VCaP (cell line): ENCODE data around the gene LIN7C.

Experiments used
- H3K27ac ChIP-seq: fragments of 450-650 bp; 2 replicates; pipeline ENCODE4 v1.5.1; 2017
- TF ChIP-seq, protein P1 (sequence below): fragments of 450-650 bp; conservative IDR thresholded peaks from 2 replicates; pipeline ENCODE4 v1.5.1; 2017; ENCODE audit warnings: mild to moderate bottlenecking, moderate library complexity

The LIN7C gene

DNA sequence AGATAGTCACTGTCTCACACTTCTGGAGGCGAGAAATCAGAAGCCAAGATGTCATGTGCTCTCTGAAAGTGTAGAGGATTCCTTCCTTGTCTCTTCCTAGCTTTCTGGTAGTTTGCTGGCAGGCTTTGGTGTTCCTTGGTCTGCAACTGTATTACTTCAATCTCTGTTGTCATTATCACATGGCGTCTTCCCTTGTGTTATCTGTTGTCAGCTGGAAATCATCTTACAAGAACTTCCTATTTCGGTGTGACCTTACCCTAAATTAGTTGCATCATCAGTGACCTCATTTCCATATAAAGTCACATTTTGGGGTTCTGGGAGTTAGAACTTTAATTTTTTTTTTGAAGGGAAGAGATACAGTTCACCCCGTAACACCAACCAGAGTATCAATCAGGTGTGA, 3.3 kb upstream of the LIN7C start:
- TF ChIP-seq, protein P1, sequence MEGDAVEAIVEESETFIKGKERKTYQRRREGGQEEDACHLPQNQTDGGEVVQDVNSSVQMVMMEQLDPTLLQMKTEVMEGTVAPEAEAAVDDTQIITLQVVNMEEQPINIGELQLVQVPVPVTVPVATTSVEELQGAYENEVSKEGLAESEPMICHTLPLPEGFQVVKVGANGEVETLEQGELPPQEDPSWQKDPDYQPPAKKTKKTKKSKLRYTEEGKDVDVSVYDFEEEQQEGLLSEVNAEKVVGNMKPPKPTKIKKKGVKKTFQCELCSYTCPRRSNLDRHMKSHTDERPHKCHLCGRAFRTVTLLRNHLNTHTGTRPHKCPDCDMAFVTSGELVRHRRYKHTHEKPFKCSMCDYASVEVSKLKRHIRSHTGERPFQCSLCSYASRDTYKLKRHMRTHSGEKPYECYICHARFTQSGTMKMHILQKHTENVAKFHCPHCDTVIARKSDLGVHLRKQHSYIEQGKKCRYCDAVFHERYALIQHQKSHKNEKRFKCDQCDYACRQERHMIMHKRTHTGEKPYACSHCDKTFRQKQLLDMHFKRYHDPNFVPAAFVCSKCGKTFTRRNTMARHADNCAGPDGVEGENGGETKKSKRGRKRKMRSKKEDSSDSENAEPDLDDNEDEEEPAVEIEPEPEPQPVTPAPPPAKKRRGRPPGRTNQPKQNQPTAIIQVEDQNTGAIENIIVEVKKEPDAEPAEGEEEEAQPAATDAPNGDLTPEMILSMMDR, result no peak
- no peak overlapping the region for H3K27ac ChIP-seq

DNA sequence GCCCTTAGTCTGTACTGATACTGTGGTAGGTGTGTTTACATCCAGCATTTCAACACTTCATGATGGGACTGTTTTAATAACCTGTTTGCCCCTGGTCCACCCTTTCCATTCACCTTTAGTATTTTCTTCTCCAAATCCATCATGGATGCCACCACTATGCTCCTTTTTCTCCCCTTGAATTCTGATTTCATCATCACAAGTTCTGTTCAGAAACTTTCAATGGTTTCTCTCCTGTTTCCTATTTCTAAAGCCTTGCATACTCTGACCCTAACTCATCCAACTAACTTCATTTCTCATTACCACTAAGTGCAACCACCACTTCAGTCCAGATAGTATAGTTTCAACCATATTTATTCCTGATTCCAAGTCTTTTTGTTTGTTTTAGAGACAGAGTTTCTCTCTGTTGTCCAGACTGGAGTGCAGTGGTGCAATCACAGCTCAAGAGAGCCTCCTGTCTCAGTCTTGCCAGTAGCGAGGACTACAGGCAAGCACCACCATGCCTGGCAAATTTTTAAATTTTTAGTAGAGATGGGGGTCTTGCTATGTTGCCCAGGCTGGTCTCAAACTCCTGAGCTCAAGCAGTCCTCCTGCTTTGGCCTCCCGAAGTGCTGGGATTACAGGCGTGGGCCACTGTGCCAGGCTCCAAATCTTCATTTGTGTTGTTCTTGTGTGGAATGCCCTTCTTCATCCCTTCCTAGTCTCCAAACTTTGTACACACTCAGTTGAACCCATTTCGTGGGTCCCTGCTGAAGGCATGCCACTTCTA, 1.2 kb upstream of the LIN7C start:
- TF ChIP-seq, protein P1, result no peak
- peak overlapping the region; percentile 85; the same call in 1 of the 2 replicates for H3K27ac ChIP-seq

DNA sequence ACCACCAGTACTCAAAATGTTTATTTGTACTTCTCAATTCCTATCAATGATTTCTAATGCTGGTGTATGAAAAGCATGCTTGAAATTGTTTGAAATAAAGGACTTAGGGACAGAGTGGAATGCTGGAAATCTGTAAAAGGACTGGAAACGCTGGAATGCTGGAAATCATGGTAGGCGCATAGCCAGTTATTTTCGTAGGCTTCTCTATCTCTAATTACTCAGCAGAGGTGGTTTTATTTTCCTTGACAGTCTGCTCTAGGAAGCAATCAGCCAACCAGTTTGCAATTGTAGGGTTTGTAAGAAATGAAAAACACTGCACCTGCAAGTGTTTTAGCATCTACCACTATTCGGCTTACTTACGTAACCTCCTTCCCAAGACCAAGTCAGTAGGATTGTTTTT, 788 bp downstream of the LIN7C start:
- H3K27ac ChIP-seq, result peak overlapping the region; percentile 85
- TF ChIP-seq, protein P1, result no peak

DNA sequence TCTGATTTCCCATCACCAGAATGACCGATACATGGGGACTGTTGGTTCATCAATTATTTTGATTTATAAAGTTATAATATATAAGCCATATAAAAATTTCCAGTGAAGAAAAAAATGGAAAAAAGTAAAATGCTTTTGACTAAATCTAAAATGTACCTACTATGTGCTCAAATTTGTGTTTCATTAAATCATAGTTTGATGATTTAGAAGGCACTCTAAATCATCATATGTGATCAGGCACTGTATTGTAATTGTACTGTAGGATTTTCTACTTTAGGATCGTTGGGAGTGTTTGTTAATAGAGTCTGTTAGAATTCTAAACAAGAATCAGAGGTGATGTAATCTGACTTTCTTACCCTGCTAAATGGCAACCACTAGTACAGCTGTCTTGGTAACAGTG, 2.4 kb downstream of the LIN7C start:
- TF ChIP-seq, protein P1, result no peak
- H3K27ac ChIP-seq, result no peak overlapping the region

DNA sequence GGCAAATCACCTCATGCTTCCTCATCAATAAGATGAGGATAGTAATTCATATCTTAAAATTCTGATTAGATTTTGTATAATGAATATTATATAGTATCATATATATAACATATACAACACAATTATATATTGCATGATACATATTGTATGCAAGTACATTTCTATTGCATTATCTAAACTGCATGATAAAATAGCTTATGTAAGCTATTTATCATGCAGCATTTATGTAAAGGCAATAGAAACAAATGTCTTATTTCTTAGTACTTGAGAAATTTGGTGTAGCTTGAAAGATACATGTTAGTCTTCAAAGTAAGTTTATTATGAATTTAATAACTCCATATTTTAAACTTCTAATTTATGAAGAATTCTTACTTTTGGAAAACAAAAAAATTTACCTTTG, 5.5 kb downstream of the LIN7C start:
- H3K27ac ChIP-seq, result no peak overlapping the region
- TF ChIP-seq, protein P1, result no peak

DNA sequence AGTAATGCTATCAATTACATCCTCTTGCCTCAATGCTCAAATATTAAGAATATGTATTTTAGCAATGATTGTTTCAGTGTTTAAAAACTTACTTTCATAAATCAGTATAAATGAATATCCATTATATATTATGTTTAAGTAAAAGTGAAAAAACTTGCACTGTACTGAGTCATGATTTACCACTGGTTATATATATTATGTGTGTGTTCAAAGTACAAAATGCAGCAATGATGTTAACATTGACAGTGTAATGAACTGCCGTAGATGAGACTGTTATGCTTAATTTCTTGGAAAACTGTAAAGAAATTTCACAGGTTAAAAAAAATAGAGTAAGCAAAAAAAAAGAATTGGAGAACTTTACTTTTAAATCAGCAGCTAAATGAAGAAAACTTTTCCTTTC, 8.7 kb downstream of the LIN7C start:
- no peak overlapping the region for H3K27ac ChIP-seq
- TF ChIP-seq, protein P1, result no peak

DNA sequence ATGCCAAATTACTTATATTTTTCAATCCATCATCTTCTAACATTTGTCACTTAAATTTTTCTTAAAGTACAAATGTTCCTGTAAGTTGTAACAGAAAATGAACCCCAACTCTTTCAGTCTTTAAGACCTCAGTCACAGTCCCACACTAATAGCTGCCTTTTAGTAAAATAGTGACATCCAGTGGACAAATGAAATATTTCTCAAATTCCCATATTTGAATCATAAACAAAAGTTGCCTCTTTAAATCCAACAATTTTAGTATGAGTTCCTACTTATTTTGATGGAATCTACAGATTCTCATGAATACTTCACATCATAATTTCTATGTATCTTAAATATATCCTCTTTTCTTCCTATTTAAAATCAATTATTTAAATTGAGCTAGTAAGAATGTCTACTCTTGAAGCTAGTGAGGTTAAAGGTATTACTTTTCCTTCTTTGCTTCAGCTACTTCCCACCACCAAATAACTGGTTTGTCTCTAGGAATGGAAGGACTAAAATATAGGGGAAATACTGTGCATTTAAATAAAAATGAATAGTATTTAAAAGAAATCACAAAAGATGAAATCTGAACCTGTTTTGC, 9.2 kb downstream of the LIN7C start:
- no peak overlapping the region for H3K27ac ChIP-seq

More for the DNA sequence above, 9.2 kb downstream of the LIN7C start:
- TF ChIP-seq, protein P1, result peak; percentile 73
